IMR-90 (cell line): ENCODE data around the gene TNFRSF25.

Experiments used
- CTCF ChIP-seq: conservative IDR thresholded peaks from 2 replicates; pipeline ENCODE4 v1.5.1; 2012; ENCODE audit warnings: mild to moderate bottlenecking, low read depth, low read length, improper control_type of control experiment
- FOS ChIP-seq: fragments of 150-350 bp; IDR thresholded peaks from 2 replicates; pipeline ENCODE4 v1.6.1; 2016; ENCODE audit warnings: low read depth, low read length
- POLR2A ChIP-seq: IDR thresholded peaks from 2 replicates; pipeline ENCODE4 v1.6.1; 2012; ENCODE audit warnings: mild to moderate bottlenecking, low read depth, low read length
- RFX5 ChIP-seq: IDR thresholded peaks from 2 replicates; pipeline ENCODE4 v1.8.0; 2012; ENCODE audit warnings: low read depth, mild to moderate bottlenecking, low read length, moderate library complexity
- SMC3 ChIP-seq: fragments of 150-350 bp; IDR thresholded peaks from 2 replicates; pipeline ENCODE4 v1.6.1; 2016; ENCODE audit warnings: low read depth, mild to moderate bottlenecking, antibody characterized with exemption, low read length, moderate library complexity

- TF ChIP-seq CTCF (no peak), POLR2A (no peak), RFX5 (no peak), SMC3 (no peak), FOS (no peak)
Measured at GRCh38 chr1:6461051-6461530, 4.9 kb downstream of the TNFRSF25 start.
